IPS DF 6.9 (cell line): ENCODE measurements around the gene GRM7.

ENCODE experiments used
- DNase-seq: peaks from one replicate; pipeline ENCODE4 v3.0.0-alpha.2; 2013; ENCODE audit warnings: low read depth, low spot score
- H3K27ac ChIP-seq: one replicate; pipeline ENCODE4 v1.5.1; 2013; ENCODE audit warnings: low read length, control low read depth
- H3K27me3 ChIP-seq: 2 replicates; pipeline ENCODE4 v1.6.1; 2013; ENCODE audit warnings: mild to moderate bottlenecking, low read length; ENCODE audit not compliant: control insufficient read depth, insufficient read depth
- H3K36me3 ChIP-seq: 2 replicates; pipeline ENCODE4 v1.6.1; 2013; ENCODE audit warnings: low read length; ENCODE audit not compliant: control insufficient read depth, insufficient read depth
- H3K4me1 ChIP-seq: 2 replicates; pipeline ENCODE4 v1.6.1; 2013; ENCODE audit warnings: low read length; ENCODE audit not compliant: control insufficient read depth, insufficient read depth
- H3K4me3 ChIP-seq: 2 replicates; pipeline ENCODE4 v1.5.1; 2013; ENCODE audit warnings: mild to moderate bottlenecking, low read length
- H3K9me3 ChIP-seq: 2 replicates; pipeline ENCODE4 v1.6.1; 2013; ENCODE audit warnings: low read length, inconsistent platforms; ENCODE audit not compliant: control insufficient read depth, insufficient read depth
- WGBS: extraction: QIAGEN DNeasy Blood & Tissue Kit; methylation state at CpG from one replicate; pipeline ENCODE4 v1.1.7; 2013; ENCODE audit warnings: mixed read lengths, missing lambda C conversion rate; ENCODE audit not compliant: insufficient read length, insufficient coverage; 5-methylcytosine and 5-hydroxymethylcytosine counted together

The GRM7 gene

GRCh38 chr3:7618606-7619005 lies 757.7 kb downstream of the GRM7 start:
- no peak overlapping the region for H3K27ac ChIP-seq
- no peaks in the 10 kb centered on the region for H3K27me3 ChIP-seq
- DNase-seq: no peak
- no peaks in the 10 kb centered on the region for H3K4me1 ChIP-seq
- no CpG with 5 or more reads among the region's 2 CpGs for WGBS
- no peaks in the 10 kb centered on the region; the same call in 1 of the 2 replicates for H3K9me3 ChIP-seq
- no peaks in the 10 kb centered on the region for H3K36me3 ChIP-seq
- H3K4me3 ChIP-seq: no peak overlapping the region

DNA sequence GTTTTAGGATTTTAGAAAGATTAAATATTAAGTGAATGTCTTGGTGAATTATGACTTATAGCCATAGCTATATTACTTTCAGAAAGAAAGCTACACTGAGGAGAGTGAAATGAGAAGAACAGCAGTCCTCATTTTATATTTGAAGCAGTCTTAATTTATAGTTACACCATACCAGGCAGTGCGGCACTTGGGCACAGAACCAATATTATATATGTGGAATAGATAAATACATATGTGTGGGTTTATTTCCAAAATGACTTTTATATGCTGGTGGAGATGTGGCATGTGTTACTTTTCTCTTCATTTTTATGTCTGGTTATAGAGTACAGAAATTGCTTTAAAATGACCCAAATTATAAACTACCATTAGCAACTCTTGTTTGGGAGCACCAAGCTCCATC lies 759.5 kb downstream of the GRM7 start:
- WGBS: no CpG with 5 or more reads among the region's 1 CpG
- H3K27ac ChIP-seq: no peak overlapping the region
- no peak for DNase-seq

GRCh38 chr3:7621046-7621630 lies 760.2 kb downstream of the GRM7 start:
- Histone ChIP-seq H3K36me3 (no peaks in the 10 kb centered on the region), H3K4me3 (no peak overlapping the region), H3K27ac (no peak overlapping the region), H3K9me3 (no peaks in the 10 kb centered on the region; the same call in 1 of the 2 replicates), H3K27me3 (no peaks in the 10 kb centered on the region), H3K4me1 (no peaks in the 10 kb centered on the region)
- no peak for DNase-seq
- WGBS: no CpG with 5 or more reads among the region's 7 CpGs

More for the DNA sequence above, 759.5 kb downstream of the GRM7 start:
- Histone ChIP-seq H3K4me3 (no peak overlapping the region), H3K36me3 (no peaks in the 10 kb centered on the region), H3K27me3 (no peaks in the 10 kb centered on the region), H3K9me3 (no peaks in the 10 kb centered on the region; the same call in 1 of the 2 replicates), H3K4me1 (no peaks in the 10 kb centered on the region)

DNA sequence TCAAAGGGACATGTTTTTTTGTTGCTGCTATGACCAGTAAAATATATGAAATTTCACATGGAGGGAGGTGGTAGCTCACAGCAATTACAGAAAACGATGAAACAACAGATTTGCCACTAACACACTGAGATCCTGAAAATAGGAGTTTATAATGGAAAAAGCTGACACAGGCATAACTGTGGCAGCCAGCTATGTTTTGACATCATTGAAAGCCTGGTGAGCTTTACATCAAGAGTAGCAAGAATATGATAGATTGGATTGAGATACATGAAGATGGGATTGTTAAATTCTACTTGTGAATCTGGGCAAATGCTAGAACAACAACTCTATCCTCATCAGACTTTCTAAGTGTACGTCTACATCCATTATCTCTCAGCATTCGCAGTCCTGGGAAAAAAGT lies 760.7 kb downstream of the GRM7 start:
- WGBS: no CpG with 5 or more reads among the region's 3 CpGs

DNA sequence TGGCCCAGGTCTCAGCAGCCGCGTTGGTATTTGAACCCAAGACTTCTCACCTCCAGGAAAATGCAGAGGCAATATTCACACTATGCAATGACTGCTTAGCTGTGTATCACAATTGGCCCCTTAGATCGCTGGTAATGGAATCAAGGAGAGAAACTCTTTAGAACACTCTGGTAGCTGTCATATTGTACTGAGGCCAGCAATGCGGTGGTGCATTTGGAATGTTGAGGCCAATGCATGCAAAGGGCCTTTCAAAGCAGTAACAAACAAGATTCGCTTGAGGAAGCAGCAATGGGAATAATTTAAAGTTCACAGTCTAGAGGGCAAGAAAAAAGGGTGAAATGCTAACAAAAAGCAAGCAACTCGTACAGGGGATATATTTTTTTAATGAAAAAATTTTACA lies 764.1 kb downstream of the GRM7 start:
- H3K4me1 ChIP-seq: no peaks in the 10 kb centered on the region
- H3K27me3 ChIP-seq: no peaks in the 10 kb centered on the region
- DNase-seq: no peak
- no CpG with 5 or more reads among the region's 6 CpGs for WGBS
- no peaks in the 10 kb centered on the region for H3K36me3 ChIP-seq
- no peak overlapping the region for H3K27ac ChIP-seq
- H3K9me3 ChIP-seq: no peaks in the 10 kb centered on the region; the same call in 1 of the 2 replicates
- H3K4me3 ChIP-seq: no peak overlapping the region

More for the DNA sequence above, 760.7 kb downstream of the GRM7 start:
- Histone ChIP-seq H3K9me3 (no peaks in the 10 kb centered on the region; the same call in 1 of the 2 replicates), H3K4me3 (no peak overlapping the region), H3K36me3 (no peaks in the 10 kb centered on the region), H3K4me1 (no peaks in the 10 kb centered on the region), H3K27ac (no peak overlapping the region), H3K27me3 (no peaks in the 10 kb centered on the region)
- DNase-seq: no peak

DNA sequence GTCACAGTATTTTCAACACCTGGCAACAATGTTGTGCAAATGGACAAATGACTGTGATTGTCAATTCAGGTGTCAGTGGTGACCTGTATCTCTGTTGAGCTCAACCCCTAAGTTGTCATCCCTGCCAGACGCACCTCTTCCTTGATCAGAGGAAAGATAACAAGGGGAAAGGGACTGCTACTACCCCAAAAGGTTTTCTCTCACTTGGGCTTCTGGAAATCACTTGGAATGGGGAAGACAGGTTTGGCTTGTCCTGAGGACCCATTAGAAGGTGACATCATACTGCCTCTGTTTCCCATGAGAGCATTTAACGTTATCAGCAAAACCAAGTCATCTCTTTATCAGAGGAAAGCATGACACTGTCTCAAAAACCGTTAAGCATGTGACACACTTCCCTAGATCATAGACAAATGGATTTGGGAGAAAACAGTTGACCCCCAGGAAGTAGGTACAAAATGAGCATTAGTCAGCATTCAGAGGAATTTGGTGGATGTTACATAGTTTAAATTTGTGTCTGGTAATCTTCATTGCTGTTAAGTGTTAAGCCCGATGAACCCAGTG lies 769.5 kb downstream of the GRM7 start:
- no CpG with 5 or more reads among the region's 4 CpGs for WGBS
- H3K4me3 ChIP-seq: no peak overlapping the region
- no peak for DNase-seq
- no peaks in the 10 kb centered on the region for H3K4me1 ChIP-seq
- no peaks in the 10 kb centered on the region; the same call in 1 of the 2 replicates for H3K9me3 ChIP-seq
- no peak overlapping the region for H3K27ac ChIP-seq
- H3K27me3 ChIP-seq: no peaks in the 10 kb centered on the region
- no peaks in the 10 kb centered on the region for H3K36me3 ChIP-seq

- DNase-seq: no peak
- H3K27ac ChIP-seq: no peak overlapping the region
Measured at GRCh38 chr3:7630925-7631324, 770.0 kb downstream of the GRM7 start.

DNA sequence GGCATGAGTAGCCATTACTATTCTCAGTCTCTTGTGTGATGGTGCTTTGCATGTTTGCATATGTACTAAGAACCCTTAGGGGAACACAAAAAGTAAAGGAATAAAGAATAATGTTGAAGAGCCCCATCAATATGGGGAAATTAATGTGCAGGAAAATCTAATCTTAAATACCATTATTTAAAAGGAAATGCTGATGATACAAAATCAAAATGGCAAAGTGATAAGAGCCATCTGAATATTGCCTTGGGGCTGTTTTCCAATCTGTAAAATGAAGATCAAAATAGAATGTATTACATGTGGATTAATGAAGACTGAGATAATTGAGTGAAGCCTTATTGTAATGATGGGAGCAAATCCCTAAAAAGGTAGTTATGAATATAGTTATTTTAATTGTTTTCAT lies 771.4 kb downstream of the GRM7 start:
- no peak overlapping the region for H3K27ac ChIP-seq
- no peaks in the 10 kb centered on the region for H3K27me3 ChIP-seq
- no peaks in the 10 kb centered on the region for H3K4me1 ChIP-seq
- no peaks in the 10 kb centered on the region for H3K36me3 ChIP-seq
- no peak overlapping the region for H3K4me3 ChIP-seq
- no peaks in the 10 kb centered on the region; the same call in 1 of the 2 replicates for H3K9me3 ChIP-seq
- DNase-seq: no peak

More at GRCh38 chr3:7630925-7631324, 770.0 kb downstream of the GRM7 start:
- Histone ChIP-seq H3K4me3 (no peak overlapping the region), H3K27me3 (no peaks in the 10 kb centered on the region), H3K36me3 (no peaks in the 10 kb centered on the region), H3K4me1 (no peaks in the 10 kb centered on the region), H3K9me3 (no peaks in the 10 kb centered on the region; the same call in 1 of the 2 replicates)
- no CpG with 5 or more reads among the region's 4 CpGs for WGBS

GRCh38 chr3:7637694-7638093 lies 776.8 kb downstream of the GRM7 start:
- Histone ChIP-seq H3K9me3 (no peaks in the 10 kb centered on the region), H3K27ac (no peak overlapping the region), H3K36me3 (no peaks in the 10 kb centered on the region), H3K27me3 (no peaks in the 10 kb centered on the region), H3K4me3 (no peak overlapping the region), H3K4me1 (no peaks in the 10 kb centered on the region)
- no peak for DNase-seq
- no CpG with 5 or more reads among the region's 5 CpGs for WGBS

GRCh38 chr3:7638103-7638502 lies 777.2 kb downstream of the GRM7 start:
- Histone ChIP-seq H3K36me3 (no peaks in the 10 kb centered on the region), H3K9me3 (no peaks in the 10 kb centered on the region), H3K27me3 (no peaks in the 10 kb centered on the region), H3K27ac (no peak overlapping the region), H3K4me1 (no peaks in the 10 kb centered on the region), H3K4me3 (no peak overlapping the region)
- no peak for DNase-seq

DNA sequence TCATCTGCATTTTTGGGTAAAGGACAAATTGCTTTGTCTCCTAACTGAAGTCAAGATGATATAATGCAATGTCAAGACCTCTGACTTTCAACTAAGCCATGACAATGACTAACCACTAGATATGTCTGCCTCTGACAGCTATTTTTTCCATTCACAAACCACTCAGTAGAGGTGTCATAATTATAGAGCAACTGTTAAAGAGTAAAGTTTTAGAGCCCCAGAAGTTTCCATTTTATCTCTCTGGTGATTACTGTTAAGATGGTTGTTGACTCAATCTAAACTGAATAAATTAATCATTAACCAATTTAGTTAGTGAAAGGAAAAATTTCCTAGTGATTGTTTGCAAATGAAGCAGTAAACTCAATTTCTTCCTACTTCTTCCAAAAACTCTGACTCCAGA lies 779.9 kb downstream of the GRM7 start:
- H3K4me3 ChIP-seq: no peak overlapping the region
- no peak overlapping the region for H3K27ac ChIP-seq
- no peaks in the 10 kb centered on the region for H3K36me3 ChIP-seq
- no peaks in the 10 kb centered on the region for H3K4me1 ChIP-seq
- H3K9me3 ChIP-seq: no peaks in the 10 kb centered on the region
- DNase-seq: no peak
- no peaks in the 10 kb centered on the region for H3K27me3 ChIP-seq
